B cell (primary cell): ENCODE measurements around the gene DNM2. TPM values are rescaled to one million over a fixed set of nuclear protein-coding genes. Genes with fewer than 3 reads are reported as not detected.

Experiments used
- ATAC-seq: fragments of 200-7000 bp; cut with Tn5 transposase; one replicate; pipeline ENCODE4 v1.10.0; 2021; ENCODE audit warnings: low read depth, mild to moderate bottlenecking, moderate number of reproducible peaks, moderate library complexity
- CTCF ChIA-PET: fragments of 350-600 bp; sonication (Branson Sonifier 250); formaldehyde crosslinking; loops from one replicate; lab custom pipeline; 2021; ENCODE audit warnings: antibody characterized with exemption, inconsistent platforms; lab: Charles Lee
- POLR2A ChIA-PET: fragments of 350-600 bp; sonication (Branson Sonifier 250); formaldehyde crosslinking; loops from one replicate; lab custom pipeline; 2021; ENCODE audit warnings: antibody characterized with exemption; lab: Charles Lee
- DNase-seq: peaks from one replicate; pipeline ENCODE4 v3.0.0; 2013
- H2AFZ ChIP-seq: 2 replicates; pipeline ENCODE4 v1.6.1; 2012; ENCODE audit warnings: mild to moderate bottlenecking, low read depth, low read length; ENCODE audit not compliant: insufficient read depth, poor library complexity, severe bottlenecking
- H3K27ac ChIP-seq, 2 donors: 1 replicate in 1 of 2; 2 replicates in 1 of 2; pipeline ENCODE4 v1.5.1; 2012 to 2013; ENCODE audit warnings: low read length in 2 of 2, mild to moderate bottlenecking in 2 of 2, moderate library complexity in 1 of 2
- H3K27me3 ChIP-seq, 4 experiments: fragments of 200-600 bp in 1 of 4; sonication (generic) in 1 of 4; replicated peaks in 1 of 4; 1 replicate in 2 of 4; 2 replicates in 2 of 4; pipeline versions ENCODE4 v1.6.1 to v1.7.0; 2013 to 2016; ENCODE audit warnings: low read length in 3 of 4, mild to moderate bottlenecking in 2 of 4, mixed read lengths in 1 of 4, moderate library complexity in 1 of 4; ENCODE audit not compliant: insufficient read depth in 4 of 4, control insufficient read depth in 3 of 4; ENCODE audit errors: control extremely low read depth in 1 of 4
- H3K36me3 ChIP-seq, 2 experiments: replicated peaks in 1 of 2; 1 replicate in 1 of 2; 2 replicates in 1 of 2; pipeline versions ENCODE4 v1.6.1 to v1.7.1; 2013; ENCODE audit warnings: low read length in 1 of 2; ENCODE audit not compliant: insufficient read depth in 2 of 2, control insufficient read depth in 1 of 2; ENCODE audit errors: control extremely low read depth in 1 of 2, extremely low read depth in 1 of 2
- H3K4me1 ChIP-seq, 2 donors: fragments of 200-600 bp in 1 of 2; sonication (generic) in 1 of 2; 1 replicate in 1 of 2; 2 replicates in 1 of 2; pipeline versions ENCODE4 v1.5.1 to v1.6.1; 2013 to 2017; ENCODE audit warnings: low read length in 2 of 2; ENCODE audit not compliant: control insufficient read depth in 2 of 2, insufficient read depth in 2 of 2
- H3K4me2 ChIP-seq: replicated peaks from 2 replicates; pipeline ENCODE3; 2012; ENCODE audit warnings: mild to moderate bottlenecking, low read depth, low read length; ENCODE audit not compliant: poor library complexity, severe bottlenecking
- H3K4me3 ChIP-seq, 5 experiments: fragments of 200-600 bp in 1 of 5; sonication (generic) in 1 of 5; 1 replicate in 3 of 5; 2 replicates in 2 of 5; pipeline versions ENCODE4 v1.5.1 to v1.7.0; 2011 to 2016; ENCODE audit warnings: low read length in 4 of 5, mild to moderate bottlenecking in 4 of 5, low read depth in 2 of 5, control low read depth in 1 of 5, moderate library complexity in 1 of 5; ENCODE audit not compliant: insufficient read depth in 1 of 5; ENCODE audit errors: control extremely low read depth in 1 of 5, extremely low read depth in 1 of 5
- H3K79me2 ChIP-seq: fragments of 200-600 bp; sonication (generic); one replicate; pipeline ENCODE4 v1.6.0; 2016; ENCODE audit warnings: low read length; ENCODE audit not compliant: control insufficient read depth, insufficient read depth
- H3K9ac ChIP-seq: fragments of 200-600 bp; sonication (generic); 2 replicates; pipeline ENCODE4 v1.6.1; 2017; ENCODE audit warnings: mild to moderate bottlenecking, low read length, moderate library complexity
- H3K9me3 ChIP-seq, 3 donors: one replicate each; pipeline versions ENCODE4 v1.6.1 to v1.7.1; 2013; ENCODE audit warnings: low read length in 2 of 3; ENCODE audit not compliant: control insufficient read depth in 2 of 3, insufficient read depth in 1 of 3; ENCODE audit errors: control extremely low read depth in 1 of 3
- H4K20me1 ChIP-seq: 2 replicates; pipeline ENCODE4 v1.6.0; 2012; ENCODE audit warnings: mild to moderate bottlenecking, low read length; ENCODE audit not compliant: insufficient read depth, control insufficient read depth, poor library complexity, severe bottlenecking
- H3K27ac Mint-ChIP-seq: one replicate; pipeline ENCODE4 v1.8.0; 2021; ENCODE audit warnings: mixed read lengths
- H3K27me3 Mint-ChIP-seq: one replicate; pipeline ENCODE4 v1.8.0; 2021; ENCODE audit warnings: mixed read lengths
- H3K4me1 Mint-ChIP-seq: one replicate; pipeline ENCODE4 v1.8.0; 2021; ENCODE audit warnings: mixed read lengths
- H3K4me3 Mint-ChIP-seq: one replicate; pipeline ENCODE4 v1.8.0; 2021; ENCODE audit warnings: mixed read lengths
- H3K9me3 Mint-ChIP-seq: one replicate; pipeline ENCODE4 v1.8.0; 2022; ENCODE audit warnings: mixed read lengths; ENCODE audit not compliant: insufficient read depth
- CTCF ChIP-seq: fragments of 200-600 bp; IDR thresholded peaks from one replicate; pipeline ENCODE4 v1.8.0; 2022; ENCODE audit warnings: antibody characterized with exemption, mild to moderate bottlenecking
- EZH2 ChIP-seq: IDR thresholded peaks from 2 replicates; pipeline ENCODE4 v1.6.1; 2012; ENCODE audit warnings: borderline replicate concordance, low read depth, mild to moderate bottlenecking, moderate library complexity, low read length; ENCODE audit not compliant: insufficient read depth, poor library complexity, severe bottlenecking
- whole genome bisulfite sequencing: methylation state at CpG from one replicate; pipeline ENCODE4 v1.1.5; 2013; ENCODE audit warnings: missing lambda C conversion rate; ENCODE audit not compliant: insufficient coverage; 5-methylcytosine and 5-hydroxymethylcytosine counted together
- intact Hi-C: fragments of 100-400 bp; cut with micrococcal nuclease; formaldehyde crosslinking; loops from one replicate; pipeline ENCODE4 v1.10.0; 2022
- polyA plus RNA-seq: library from polyadenylated mRNA; depleted of rRNA; stranded (reverse); fragments of >200 nt; gene quantifications from 2 replicates; pipeline ENCODE4 v1.2.3, GENCODE V29; 2012
- total RNA-seq, 2 donors: library from RNA; stranded (reverse); fragments of 120-200 nt in 1 of 2; gene quantifications; 1 replicate in 1 of 2; 2 replicates in 1 of 2; pipeline versions ENCODE4 v1.2.3 to v1.2.4, GENCODE V29; 2013 to 2022

Gene DNM2
- total and polyA plus RNA-seq, 2 donors (not counting 1 experiment from before 2014, with no cell fraction given), result 163 to 353 TPM

DNA sequence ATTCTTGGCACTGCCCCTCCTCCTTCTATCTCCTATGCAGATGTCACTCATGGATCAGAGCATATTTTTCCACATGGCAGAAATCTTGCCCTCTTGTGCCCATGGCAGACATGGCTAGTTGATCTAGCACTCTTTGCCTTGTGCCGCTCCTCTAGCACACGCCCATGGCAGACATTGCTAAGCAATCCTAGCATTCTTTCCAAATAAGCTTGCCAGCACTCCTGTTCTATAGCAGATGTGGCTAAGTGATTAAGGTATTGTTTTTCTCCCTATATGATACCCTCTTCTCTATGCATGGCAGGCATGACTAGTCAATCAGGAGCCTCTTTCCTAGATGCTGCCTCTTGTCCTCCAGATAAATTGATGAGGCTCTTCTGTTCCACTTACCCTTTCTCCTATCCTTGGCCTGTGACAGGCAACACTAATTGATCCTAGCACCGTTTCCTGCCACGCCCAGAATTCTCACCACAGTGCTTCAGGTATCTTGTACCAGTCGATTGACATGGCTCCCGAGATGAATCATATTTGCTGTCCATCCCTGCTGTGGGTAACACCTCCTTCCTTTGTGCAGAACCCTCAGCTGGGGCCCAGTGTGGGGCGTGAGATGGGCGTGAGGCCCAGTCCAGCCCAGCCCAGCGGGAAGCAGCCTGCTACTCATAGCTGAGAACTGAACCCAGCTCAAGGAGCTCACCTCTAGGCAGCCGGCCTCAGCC is 91.2 kb downstream of the DNM2 start:
- no peak overlapping the region for H3K4me2 ChIP-seq

More for the DNA sequence above, 91.2 kb downstream of the DNM2 start:
- peaks cover 4% of the 10 kb centered on the region for H3K4me1 Mint-ChIP-seq
- CTCF ChIA-PET, result no interaction called here
- Histone ChIP-seq H3K4me3 (no peak overlapping the region), H3K27me3 (no peaks in the 10 kb centered on the region), H3K9me3 (no peaks in the 10 kb centered on the region), H2AFZ (no peak overlapping the region), H4K20me1 (peaks cover 7% of the 10 kb centered on the region), H3K4me1 (no peaks in the 10 kb centered on the region), H3K36me3 (peaks cover 8 to 67% of the 10 kb centered on the region in 2 experiments), H3K79me2 (peaks cover 23% of the 10 kb centered on the region), H3K9ac (no peak overlapping the region), H3K27ac (no peak overlapping the region)
- no peak for DNase-seq
- ATAC-seq, result no peak
- POLR2A ChIA-PET, result interaction anchor here (0.6 kb wide), 1 partner anchor 25 kb away, joined by 7 read pairs; no protein-coding TSS in a partner anchor
- 85% methylated on average over 9 of the region's 10 CpGs for WGBS
- no peak for TF ChIP-seq CTCF
- no peak for TF ChIP-seq EZH2
- H3K4me3 Mint-ChIP-seq, result no peak overlapping the region
- intact Hi-C loops, result no loop called here
- H3K27me3 Mint-ChIP-seq, result no peaks in the 10 kb centered on the region
- no peaks in the 10 kb centered on the region for H3K9me3 Mint-ChIP-seq
- peak overlapping the region; percentile 27 for H3K27ac Mint-ChIP-seq
